Skeletal muscle tissue (tissue), 4 donors: ENCODE data around the gene TGFBRAP1. TPM values are rescaled to one million over a fixed set of nuclear protein-coding genes. Genes with fewer than 3 reads are reported as not detected.
A peak's percentile ranks its signal among the peaks of the same experiment; 100 is the strongest.

ENCODE experiments used
- H3K27ac ChIP-seq: one replicate; pipeline ENCODE4 v1.7.0; 2013; ENCODE audit warnings: mild to moderate bottlenecking, low read depth, low read length, inconsistent platforms
- H3K27me3 ChIP-seq, 3 donors: one replicate each; pipeline ENCODE4 v1.7.0; 2013; ENCODE audit warnings: low read length in 3 of 3; ENCODE audit not compliant: control insufficient read depth in 3 of 3, insufficient read depth in 3 of 3
- H3K36me3 ChIP-seq, 3 donors: one replicate each; pipeline ENCODE4 v1.7.0; 2013; ENCODE audit warnings: low read length in 3 of 3; ENCODE audit not compliant: control insufficient read depth in 3 of 3, insufficient read depth in 3 of 3
- H3K4me1 ChIP-seq, 3 donors: one replicate each; pipeline ENCODE4 v1.7.0; 2013; ENCODE audit warnings: low read length in 3 of 3, mild to moderate bottlenecking in 3 of 3; ENCODE audit not compliant: control insufficient read depth in 3 of 3, insufficient read depth in 3 of 3
- H3K4me3 ChIP-seq, 3 donors: one replicate each; pipeline ENCODE4 v1.7.0; 2013; ENCODE audit warnings: low read length in 3 of 3
- H3K9ac ChIP-seq, 3 donors: one replicate each; pipeline ENCODE4 v1.7.0; 2013; ENCODE audit warnings: low read length in 3 of 3, mild to moderate bottlenecking in 3 of 3, moderate library complexity in 2 of 3, low read depth in 1 of 3
- H3K9me3 ChIP-seq, 3 donors: one replicate each; pipeline ENCODE4 v1.7.0; 2013; ENCODE audit warnings: low read length in 3 of 3; ENCODE audit not compliant: control insufficient read depth in 3 of 3
- total RNA-seq: library from RNA; depleted of rRNA; stranded (reverse); fragments of >200 nt; gene quantifications from one replicate; pipeline ENCODE4 v1.2.3, GENCODE V29; 2014
- donor health status: Osteomylitis.

The TGFBRAP1 gene
- 7.3 TPM for total RNA-seq

- peak within 1 kb of the TSS; percentile 80 to 85 (median 81) for H3K9ac ChIP-seq
- H3K36me3 ChIP-seq: peaks cover 0 to 5% (median 0%) of the 10 kb centered on the region in 3 donors
- H3K27me3 ChIP-seq: no peaks in the 10 kb centered on the region
- H3K9me3 ChIP-seq: no peaks in the 10 kb centered on the region
- H3K4me3 ChIP-seq: peak within 1 kb of the TSS; percentile 86 to 89 (median 86)
- H3K4me1 ChIP-seq: peaks cover 17 to 28% (median 18%) of the 10 kb centered on the region in 3 donors
- peak within 1 kb of the TSS; percentile 71 for H3K27ac ChIP-seq
Measured at GRCh38 chr2:105329561-105330495, at the start of gene TGFBRAP1. TSS of gene TGFBRAP1 (minus strand) at chr2:105329735. CDS start at chr2:105308301, 21,434 bp downstream.

GRCh38 chr2:105378921-105379383 is 49.4 kb upstream of the TGFBRAP1 start:
- H3K36me3 ChIP-seq: peaks cover 3 to 8% (median 3%) of the 10 kb centered on the region in 3 donors
- no peak overlapping the region for H3K27ac ChIP-seq
- H3K9me3 ChIP-seq: no peaks in the 10 kb centered on the region
- H3K9ac ChIP-seq: no peak overlapping the region
- no peaks in the 10 kb centered on the region for H3K27me3 ChIP-seq
- no peak overlapping the region for H3K4me3 ChIP-seq
- H3K4me1 ChIP-seq: peaks cover 86 to 97% (median 94%) of the 10 kb centered on the region in 3 donors

GRCh38 chr2:105378276-105378840 is 48.8 kb upstream of the TGFBRAP1 start:
- Histone ChIP-seq H3K27ac (peak overlapping the region; percentile 76), H3K27me3 (no peaks in the 10 kb centered on the region), H3K9me3 (no peaks in the 10 kb centered on the region), H3K4me1 (peaks cover 87 to 98% (median 95%) of the 10 kb centered on the region in 3 donors), H3K4me3 (peak overlapping the region in 1 of 3 donors; percentile 8), H3K36me3 (peaks cover 0 to 8% (median 3%) of the 10 kb centered on the region in 3 donors), H3K9ac (no peak overlapping the region)

DNA sequence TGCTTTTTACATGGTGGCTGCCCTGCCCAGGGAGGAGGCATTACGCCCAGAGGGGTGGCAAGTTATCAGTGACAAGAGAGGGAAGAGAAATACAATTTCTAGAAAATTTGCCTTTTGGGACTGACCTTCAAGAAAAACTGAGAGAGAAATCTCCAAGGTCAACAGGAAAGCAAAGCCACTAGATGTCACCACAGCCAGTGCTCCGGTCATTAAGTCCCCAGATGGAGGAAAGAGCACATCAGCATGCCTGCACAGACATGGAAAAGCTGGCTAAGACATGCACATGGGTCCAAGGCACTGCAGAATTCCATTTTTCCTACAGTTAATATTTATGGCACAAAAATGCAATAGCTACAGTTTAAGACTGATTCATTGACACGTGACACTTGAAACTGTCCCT is 48.3 kb upstream of the TGFBRAP1 start:
- Histone ChIP-seq H3K36me3 (peaks cover 0 to 8% (median 3%) of the 10 kb centered on the region in 3 donors), H3K9ac (no peak overlapping the region), H3K27ac (peak overlapping the region; percentile 76), H3K27me3 (no peaks in the 10 kb centered on the region), H3K4me3 (no peak overlapping the region), H3K4me1 (peaks cover 90 to 98% (median 95%) of the 10 kb centered on the region in 3 donors), H3K9me3 (no peaks in the 10 kb centered on the region)

GRCh38 chr2:105376789-105377240 is 47.3 kb upstream of the TGFBRAP1 start:
- Histone ChIP-seq H3K36me3 (peaks cover 0 to 8% (median 3%) of the 10 kb centered on the region in 3 donors), H3K9ac (no peak overlapping the region), H3K9me3 (no peaks in the 10 kb centered on the region), H3K4me3 (no peak overlapping the region), H3K27me3 (no peaks in the 10 kb centered on the region), H3K27ac (peak overlapping the region; percentile 76), H3K4me1 (peaks cover 85 to 95% (median 90%) of the 10 kb centered on the region in 3 donors)

DNA sequence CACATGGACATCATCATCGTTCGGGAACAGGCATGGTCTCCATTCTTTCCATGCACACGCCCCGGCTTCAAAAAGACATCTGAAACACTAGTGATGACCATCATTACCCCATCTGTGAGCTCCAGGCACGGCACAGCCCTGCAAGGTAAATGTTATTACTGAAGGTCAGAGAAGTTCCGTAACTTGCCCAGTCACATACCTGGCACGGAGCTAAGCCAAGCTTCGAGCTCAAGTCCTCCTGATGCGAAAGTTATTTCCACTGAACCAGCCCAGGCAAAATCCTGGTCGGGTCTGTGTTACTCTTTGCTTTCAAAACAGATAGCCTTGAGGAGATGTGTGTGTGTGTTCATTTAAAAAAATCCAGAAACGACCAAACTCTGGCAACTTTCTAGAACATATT is 46.5 kb upstream of the TGFBRAP1 start:
- H3K36me3 ChIP-seq: peaks cover 0 to 6% (median 1%) of the 10 kb centered on the region in 3 donors
- H3K4me3 ChIP-seq: peak overlapping the region in 2 of 3 donors; percentile 25 to 29
- H3K9ac ChIP-seq: peak overlapping the region in 1 of 3 donors; percentile 26
- H3K9me3 ChIP-seq: no peaks in the 10 kb centered on the region
- peak overlapping the region; percentile 76 for H3K27ac ChIP-seq
- H3K27me3 ChIP-seq: no peaks in the 10 kb centered on the region
- H3K4me1 ChIP-seq: peaks cover 77 to 92% (median 86%) of the 10 kb centered on the region in 3 donors

DNA sequence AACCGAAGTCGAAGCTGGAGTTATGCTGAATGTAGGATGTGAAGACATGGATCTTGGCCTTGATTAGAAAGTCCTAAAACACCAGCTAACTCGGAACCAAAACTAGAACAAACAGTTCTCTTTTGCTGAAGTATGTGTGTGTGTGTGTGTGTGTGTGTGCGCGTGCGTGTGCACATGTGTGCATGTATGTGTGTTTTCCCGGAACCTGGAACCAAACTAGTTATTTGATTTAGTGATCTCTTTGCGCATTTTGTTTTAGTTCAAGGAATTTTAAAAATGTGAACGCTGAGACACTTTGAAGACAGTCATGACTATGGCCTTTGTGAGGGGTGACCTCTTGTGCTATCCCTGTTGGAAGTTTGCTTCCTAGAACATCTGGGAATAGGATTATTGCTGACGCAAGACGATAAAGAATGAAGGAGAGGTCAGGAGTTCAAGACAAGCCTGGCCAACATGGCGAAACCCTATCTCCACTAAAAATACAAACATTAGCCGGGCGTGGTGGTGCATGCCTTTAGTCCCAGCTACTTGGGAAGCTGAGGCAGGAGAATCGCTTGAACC is 45.5 kb upstream of the TGFBRAP1 start:
- H3K9ac ChIP-seq: peak overlapping the region in 2 of 3 donors; percentile 7 to 71
- no peaks in the 10 kb centered on the region for H3K9me3 ChIP-seq
- no peak overlapping the region for H3K4me3 ChIP-seq
- H3K36me3 ChIP-seq: peaks cover 4 to 9% (median 7%) of the 10 kb centered on the region in 3 donors
- peaks cover 69 to 89% (median 78%) of the 10 kb centered on the region in 3 donors for H3K4me1 ChIP-seq
- H3K27ac ChIP-seq: peak overlapping the region; percentile 76
- no peaks in the 10 kb centered on the region for H3K27me3 ChIP-seq

- Histone ChIP-seq H3K9me3 (no peaks in the 10 kb centered on the region), H3K4me3 (peak overlapping the region; percentile 32 to 47 (median 38)), H3K27me3 (no peaks in the 10 kb centered on the region), H3K4me1 (peaks cover 64 to 84% (median 69%) of the 10 kb centered on the region in 3 donors), H3K27ac (peak overlapping the region; percentile 76), H3K36me3 (peaks cover 4 to 10% (median 9%) of the 10 kb centered on the region in 3 donors), H3K9ac (peak overlapping the region; percentile 57 to 71 (median 62))
Measured at GRCh38 chr2:105373895-105374401, 44.4 kb upstream of the TGFBRAP1 start.

DNA sequence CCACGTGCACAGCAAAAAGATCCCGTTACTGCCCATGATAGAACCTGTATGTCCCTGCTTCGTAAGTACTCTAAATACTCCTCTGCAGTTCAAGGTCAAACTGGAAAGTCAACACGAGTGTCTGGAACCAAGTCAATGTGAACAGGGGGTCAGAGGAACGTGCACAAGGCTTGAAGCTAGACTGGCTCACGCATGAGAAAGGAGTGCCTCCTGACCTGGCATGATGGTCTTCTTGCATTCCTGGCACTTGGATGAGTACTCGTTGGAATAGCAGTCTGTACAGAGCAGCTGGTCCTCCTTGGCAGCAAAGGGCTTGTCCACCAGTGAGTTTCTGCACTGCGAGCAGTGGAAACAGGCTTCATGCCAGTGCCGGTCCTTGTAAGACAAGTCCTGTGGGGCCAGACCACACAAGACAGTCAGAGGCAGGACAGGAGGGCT is 43.8 kb upstream of the TGFBRAP1 start:
- Histone ChIP-seq H3K9ac (peak overlapping the region; percentile 28 to 71 (median 57)), H3K36me3 (peaks cover 3 to 15% (median 9%) of the 10 kb centered on the region in 3 donors), H3K4me3 (peak overlapping the region; percentile 32 to 47 (median 38)), H3K27me3 (no peaks in the 10 kb centered on the region), H3K9me3 (no peaks in the 10 kb centered on the region), H3K27ac (peak overlapping the region; percentile 76), H3K4me1 (peaks cover 59 to 79% (median 63%) of the 10 kb centered on the region in 3 donors)
